ENCODE data around the gene RNFT2. TPM values are rescaled to one million over a fixed set of nuclear protein-coding genes. Genes with fewer than 3 reads are reported as not detected.

RNFT2 gene
- total RNA-seq, 3 donors from 2014 or later = 7.4 to 10.5 (median 8.3) TPM

DNA sequence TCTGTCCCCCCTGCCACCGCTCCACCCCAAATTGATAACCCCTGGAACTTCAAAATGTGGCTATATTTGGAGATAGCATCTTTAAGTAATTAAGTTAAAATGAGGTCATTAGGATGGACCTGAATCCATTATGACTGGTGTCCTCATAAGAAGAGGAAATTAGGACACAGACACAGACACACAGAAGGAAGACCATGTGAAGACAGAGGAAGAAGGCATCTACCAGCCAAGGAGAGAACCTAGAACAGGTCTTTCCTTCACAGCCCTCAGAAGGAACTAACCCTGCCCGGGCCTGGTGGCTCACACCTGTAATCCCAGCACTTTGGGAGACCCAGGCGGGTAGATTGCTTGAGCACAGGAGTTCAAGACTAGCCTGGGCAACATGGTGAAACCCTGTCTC, 146.8 kb downstream of the RNFT2 start:
- ATAC-seq (no peak), DNase-seq (no peak)
- Mint-ChIP-seq H3K9me3 (no peaks in the 10 kb centered on the region), H3K36me3 (ENCODE audit: insufficient read depth) (no peaks in the 10 kb centered on the region), H3K4me1 (ENCODE audit: low read depth) (peaks cover 18% of the 10 kb centered on the region), H3K27me3 (ENCODE audit: low read depth) (peaks cover 48% of the 10 kb centered on the region), H3K4me3 (no peak overlapping the region)

DNA sequence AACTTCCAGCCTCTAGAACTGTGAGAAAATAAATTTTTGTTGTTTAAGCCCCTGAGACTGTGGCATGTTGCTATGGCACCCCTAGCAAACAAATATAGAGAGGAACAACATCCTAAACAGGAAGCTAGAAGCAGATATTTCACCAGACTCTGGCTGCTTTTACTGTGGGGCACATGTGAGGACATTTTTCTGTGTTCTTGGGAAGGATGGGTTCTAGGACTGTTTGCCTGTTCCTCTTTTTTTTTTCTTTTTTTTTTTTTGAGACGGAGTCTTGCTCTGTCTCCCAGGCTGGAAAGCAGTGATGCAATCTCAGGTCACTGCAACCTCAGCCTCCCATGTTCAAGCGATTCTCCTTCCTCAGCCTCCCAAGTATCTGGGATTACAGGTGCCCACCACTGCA, 147.4 kb downstream of the RNFT2 start:
- ATAC-seq (no peak), DNase-seq (no peak)
- Mint-ChIP-seq H3K4me1 (ENCODE audit: low read depth) (peaks cover 12% of the 10 kb centered on the region), H3K36me3 (ENCODE audit: insufficient read depth) (no peaks in the 10 kb centered on the region), H3K27me3 (ENCODE audit: low read depth) (peaks cover 42% of the 10 kb centered on the region), H3K9me3 (no peaks in the 10 kb centered on the region), H3K4me3 (no peak overlapping the region)

DNA sequence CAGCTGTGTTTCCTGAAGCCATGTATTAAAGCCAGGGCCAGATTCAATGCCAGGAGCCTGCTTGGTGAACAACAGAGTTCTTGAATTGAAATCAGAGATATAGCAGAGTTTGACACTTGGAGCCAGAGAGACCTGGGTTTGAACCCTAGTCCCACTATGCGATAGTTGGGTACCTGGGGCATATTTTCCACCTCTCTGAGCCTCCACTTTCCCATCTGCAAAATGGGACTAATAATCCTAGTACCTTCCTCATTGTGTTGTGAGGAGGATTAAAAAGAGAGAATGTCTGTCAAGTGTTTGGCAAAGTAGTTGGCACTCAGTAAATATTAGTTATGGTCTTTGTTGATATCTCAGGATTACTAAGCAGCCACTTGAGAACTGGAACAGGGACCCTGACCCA, 149.1 kb downstream of the RNFT2 start:
- H3K4me1 Mint-ChIP-seq (ENCODE audit: low read depth) = peaks cover 5% of the 10 kb centered on the region
- no peaks in the 10 kb centered on the region for H3K9me3 Mint-ChIP-seq
- no peak overlapping the region for H3K4me3 Mint-ChIP-seq
- peaks cover 32% of the 10 kb centered on the region for H3K27me3 Mint-ChIP-seq (ENCODE audit: low read depth)
- DNase-seq = no peak
- no peaks in the 10 kb centered on the region for H3K36me3 Mint-ChIP-seq (ENCODE audit: insufficient read depth)
- no peak for ATAC-seq

DNA sequence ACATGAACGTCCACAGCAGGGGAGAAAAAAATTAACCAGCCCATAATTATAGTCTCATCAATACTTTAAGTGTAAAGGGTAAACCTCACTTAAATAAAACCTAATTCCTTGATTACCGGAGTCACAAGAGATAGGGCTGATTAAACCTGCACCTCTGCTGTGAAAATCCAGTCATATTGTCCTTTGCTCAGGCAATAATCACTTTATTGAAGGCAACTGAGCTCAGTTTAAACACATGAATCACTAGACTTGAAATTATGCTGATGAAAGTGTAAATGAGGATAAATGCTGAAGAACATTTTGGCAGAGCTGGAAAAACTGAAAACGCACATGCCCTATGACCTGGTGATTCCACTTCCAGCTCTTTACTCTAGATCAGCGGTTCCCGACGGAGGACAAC, 149.8 kb downstream of the RNFT2 start:
- no peaks in the 10 kb centered on the region for H3K9me3 Mint-ChIP-seq
- H3K4me3 Mint-ChIP-seq = no peak overlapping the region
- no peak for DNase-seq

DNA sequence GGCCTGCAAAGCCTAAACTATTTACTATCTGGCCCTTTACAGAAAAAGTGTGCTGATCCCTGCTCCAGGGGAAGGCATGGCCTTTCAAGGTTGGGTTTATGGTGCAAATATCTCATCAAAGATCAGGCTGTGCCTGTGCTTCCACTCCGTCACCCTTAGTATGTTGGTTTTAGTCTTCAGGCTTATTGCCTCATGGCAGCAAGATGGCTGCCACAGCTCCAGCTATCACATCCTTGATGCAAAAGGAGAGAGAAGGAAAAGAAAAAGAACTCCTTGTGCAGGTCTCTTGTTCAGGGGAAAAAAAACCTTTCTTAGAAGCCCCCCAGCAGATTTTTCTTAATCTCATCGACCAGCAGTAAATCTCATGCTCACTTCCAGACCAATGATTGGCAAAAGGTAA, 152.2 kb downstream of the RNFT2 start:
- DNase-seq = no peak
- H3K4me1 Mint-ChIP-seq (ENCODE audit: low read depth) = no peaks in the 10 kb centered on the region
- no peak for ATAC-seq
- no peak overlapping the region for H3K4me3 Mint-ChIP-seq
- H3K27me3 Mint-ChIP-seq (ENCODE audit: low read depth) = peaks cover 15% of the 10 kb centered on the region
- H3K36me3 Mint-ChIP-seq (ENCODE audit: insufficient read depth) = no peaks in the 10 kb centered on the region
- no peaks in the 10 kb centered on the region for H3K9me3 Mint-ChIP-seq

More for the DNA sequence above, 149.8 kb downstream of the RNFT2 start:
- Mint-ChIP-seq H3K4me1 (ENCODE audit: low read depth) (no peaks in the 10 kb centered on the region), H3K27me3 (ENCODE audit: low read depth) (peaks cover 25% of the 10 kb centered on the region), H3K36me3 (ENCODE audit: insufficient read depth) (no peaks in the 10 kb centered on the region)
- no peak for ATAC-seq

DNA sequence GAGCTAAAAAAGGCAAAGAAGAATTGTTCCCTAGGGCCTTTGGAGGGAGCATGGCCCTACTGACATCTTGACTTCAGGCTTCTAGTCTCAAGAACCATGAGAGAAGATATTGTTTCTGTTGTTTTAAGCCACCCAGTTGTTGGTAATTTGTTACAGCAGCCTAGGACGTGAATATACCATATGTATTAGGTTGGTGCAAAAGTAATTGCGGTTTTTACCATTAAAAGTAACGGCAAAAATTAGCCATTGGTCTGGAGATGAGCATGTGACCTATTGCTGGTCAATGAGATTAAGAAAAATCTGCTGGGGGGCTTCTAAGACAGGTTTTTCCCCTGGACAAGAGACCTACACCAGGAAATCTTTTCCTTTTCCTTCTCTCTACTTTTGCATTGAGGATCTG, 152.9 kb downstream of the RNFT2 start:
- Mint-ChIP-seq H3K27me3 (ENCODE audit: low read depth) (peaks cover 15% of the 10 kb centered on the region), H3K36me3 (ENCODE audit: insufficient read depth) (no peaks in the 10 kb centered on the region), H3K9me3 (no peaks in the 10 kb centered on the region), H3K4me3 (no peak overlapping the region), H3K4me1 (ENCODE audit: low read depth) (no peaks in the 10 kb centered on the region)
- ATAC-seq = no peak
- no peak for DNase-seq

DNA sequence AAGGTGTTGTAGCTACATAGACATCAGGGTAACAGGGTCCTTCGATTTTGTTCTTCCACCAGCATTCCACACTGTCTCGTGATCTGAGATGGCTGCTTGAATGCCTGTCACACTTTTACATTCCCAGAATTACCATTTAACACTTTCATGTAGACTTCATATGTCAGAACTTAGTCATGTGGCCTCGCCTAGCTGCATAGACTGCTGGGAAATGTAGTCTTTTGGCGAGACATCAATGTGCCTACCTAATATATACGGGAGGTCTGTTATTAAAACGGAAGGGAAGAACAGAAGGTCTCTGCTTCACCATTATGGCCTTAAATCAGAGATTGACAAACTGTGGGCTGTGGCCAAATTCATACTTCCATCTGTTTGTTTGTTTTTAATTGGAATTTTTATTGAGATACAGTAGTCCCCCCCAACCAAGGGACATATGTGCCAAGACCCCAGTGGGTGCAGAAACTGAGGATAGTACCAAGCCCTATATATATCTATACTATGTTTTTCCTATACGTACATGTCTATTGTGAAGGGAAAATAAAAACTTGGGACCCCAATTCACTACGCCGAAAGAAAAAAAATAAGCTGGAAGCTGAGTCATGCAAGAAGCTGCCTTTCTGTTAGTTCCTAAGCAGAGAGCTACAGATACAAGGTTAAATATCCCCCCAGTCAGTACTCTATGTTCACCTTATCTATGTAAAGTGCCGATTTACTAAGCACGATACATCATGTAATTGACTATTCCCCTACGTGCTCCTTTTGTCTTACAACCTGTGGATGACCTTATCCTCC, 154.4 kb downstream of the RNFT2 start:
- no peak overlapping the region for H3K4me3 Mint-ChIP-seq

DNA sequence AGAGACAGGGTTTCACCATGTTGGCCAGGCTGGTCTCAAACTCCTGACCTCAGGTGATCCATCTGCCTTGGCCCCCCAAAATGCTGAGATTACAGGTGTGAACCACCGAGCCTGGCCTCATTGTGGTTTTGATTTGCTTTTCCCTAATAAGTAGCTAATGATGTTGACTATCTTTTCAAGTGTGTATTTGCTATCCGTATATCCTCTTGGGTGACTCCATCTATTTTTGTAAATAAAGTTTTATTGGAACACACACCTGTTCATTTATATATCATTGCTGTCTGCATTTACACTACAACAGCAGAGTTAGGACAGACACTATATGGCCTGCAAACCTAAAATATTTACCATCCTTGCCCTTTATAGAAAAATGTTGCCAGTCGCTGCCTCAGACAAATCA, 156.8 kb downstream of the RNFT2 start:
- no peak for ATAC-seq
- no peaks in the 10 kb centered on the region for H3K36me3 Mint-ChIP-seq (ENCODE audit: insufficient read depth)

More for the DNA sequence above, 154.4 kb downstream of the RNFT2 start:
- no peak for ATAC-seq
- no peaks in the 10 kb centered on the region for H3K9me3 Mint-ChIP-seq
- DNase-seq = no peak
- no peaks in the 10 kb centered on the region for H3K36me3 Mint-ChIP-seq (ENCODE audit: insufficient read depth)
- H3K4me1 Mint-ChIP-seq (ENCODE audit: low read depth) = no peaks in the 10 kb centered on the region
- peaks cover 12% of the 10 kb centered on the region for H3K27me3 Mint-ChIP-seq (ENCODE audit: low read depth)

DNA sequence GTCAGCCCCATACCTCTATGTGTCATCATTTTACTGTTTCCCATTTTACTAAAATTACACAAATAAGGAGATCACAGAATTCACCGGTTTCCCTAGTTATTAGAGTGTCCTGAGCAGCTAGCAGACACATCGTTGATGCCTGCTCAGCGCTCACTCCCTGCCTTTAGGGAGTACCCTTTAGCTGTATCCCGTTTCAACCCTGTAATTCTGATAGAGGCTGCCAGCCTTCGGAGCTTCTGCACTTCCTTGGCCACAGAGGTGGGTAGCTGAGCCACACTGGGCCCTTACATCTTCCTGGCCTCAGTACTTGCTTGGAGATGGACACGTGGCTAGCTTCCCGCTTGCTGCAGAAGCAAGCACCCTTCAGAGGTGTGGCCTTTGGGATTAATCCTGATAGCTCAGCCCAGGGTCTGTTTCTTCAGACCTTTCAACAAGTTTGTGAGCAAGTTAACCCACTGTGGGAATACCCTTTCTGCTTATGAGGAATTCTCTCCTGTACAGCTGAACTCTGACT, 158.4 kb downstream of the RNFT2 start:
- H3K4me3 Mint-ChIP-seq = no peak overlapping the region
- no peaks in the 10 kb centered on the region for H3K4me1 Mint-ChIP-seq (ENCODE audit: low read depth)
- no peaks in the 10 kb centered on the region for H3K9me3 Mint-ChIP-seq
- H3K27me3 Mint-ChIP-seq (ENCODE audit: low read depth) = peaks cover 27% of the 10 kb centered on the region
- no peak for ATAC-seq
- H3K36me3 Mint-ChIP-seq (ENCODE audit: insufficient read depth) = no peaks in the 10 kb centered on the region
- DNase-seq = no peak

More for the DNA sequence above, 156.8 kb downstream of the RNFT2 start:
- H3K27me3 Mint-ChIP-seq (ENCODE audit: low read depth) = peaks cover 24% of the 10 kb centered on the region
- H3K9me3 Mint-ChIP-seq = no peaks in the 10 kb centered on the region
- H3K4me1 Mint-ChIP-seq (ENCODE audit: low read depth) = no peaks in the 10 kb centered on the region
- DNase-seq = no peak
- no peak overlapping the region for H3K4me3 Mint-ChIP-seq

DNA sequence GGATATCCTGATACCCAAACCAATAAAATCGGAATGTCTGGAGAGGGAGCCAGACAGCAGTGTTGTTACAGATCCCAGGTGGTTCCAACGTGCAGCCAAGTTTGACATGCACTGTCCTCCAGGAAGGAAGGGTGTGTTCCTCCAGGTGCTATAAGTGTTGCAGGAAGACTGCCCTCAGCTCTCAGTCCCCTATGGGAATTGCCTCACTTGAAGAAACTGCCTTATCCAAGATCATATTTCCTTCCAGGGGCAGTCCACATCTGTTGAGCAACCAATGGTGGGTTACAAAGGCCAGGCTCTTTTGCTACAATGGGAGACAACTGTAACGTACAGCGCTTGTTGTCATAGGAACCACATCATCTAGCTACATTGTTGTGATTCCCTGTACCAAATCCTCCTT, 159.4 kb downstream of the RNFT2 start:
- Mint-ChIP-seq H3K4me3 (no peak overlapping the region), H3K27me3 (ENCODE audit: low read depth) (peaks cover 35% of the 10 kb centered on the region), H3K36me3 (ENCODE audit: insufficient read depth) (no peaks in the 10 kb centered on the region), H3K4me1 (ENCODE audit: low read depth) (no peaks in the 10 kb centered on the region), H3K9me3 (no peaks in the 10 kb centered on the region)
- no peak for DNase-seq
- ATAC-seq = no peak

DNA sequence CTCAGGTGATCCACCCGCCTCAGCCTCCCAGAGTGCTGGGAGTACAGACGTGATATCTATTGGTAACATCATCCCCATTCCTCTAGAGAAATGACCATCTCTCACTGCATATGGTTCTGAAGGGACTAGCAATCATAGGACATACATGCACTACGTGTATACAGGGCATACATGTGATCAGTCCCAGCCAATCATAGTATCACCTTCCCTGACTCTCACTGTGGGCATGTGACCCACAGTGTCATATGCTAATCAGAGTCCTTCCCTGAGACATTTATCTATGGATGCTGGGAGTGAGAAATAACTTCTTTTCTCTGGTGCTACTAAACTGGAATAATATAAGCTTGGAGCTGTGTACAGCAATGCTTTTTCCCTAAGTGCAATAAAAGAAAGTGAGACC, 160.6 kb downstream of the RNFT2 start:
- no peak for ATAC-seq
- Mint-ChIP-seq H3K36me3 (ENCODE audit: insufficient read depth) (no peaks in the 10 kb centered on the region), H3K4me1 (ENCODE audit: low read depth) (no peaks in the 10 kb centered on the region), H3K27me3 (ENCODE audit: low read depth) (peaks cover 40% of the 10 kb centered on the region), H3K9me3 (no peaks in the 10 kb centered on the region), H3K4me3 (no peak overlapping the region)
- DNase-seq = no peak

DNA sequence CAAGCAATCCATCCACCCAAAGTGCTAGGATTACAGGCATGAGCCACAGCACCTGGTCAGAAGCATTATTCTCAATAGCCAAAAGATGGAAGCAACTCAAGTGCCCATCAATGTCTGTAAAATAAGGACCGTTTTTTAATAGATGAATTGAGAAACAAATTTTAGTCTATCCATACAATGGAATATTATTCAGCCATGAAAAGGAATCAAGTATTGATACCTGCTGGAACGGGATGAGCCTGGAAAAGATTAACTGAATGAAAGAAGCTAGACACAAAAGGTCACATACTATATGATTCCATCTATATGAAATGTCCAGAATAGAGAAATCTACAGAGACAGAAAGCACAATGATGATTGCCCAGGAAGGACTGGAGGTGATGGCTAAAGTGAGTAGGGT, 163.5 kb downstream of the RNFT2 start:
- H3K36me3 Mint-ChIP-seq (ENCODE audit: insufficient read depth) = no peaks in the 10 kb centered on the region
- no peaks in the 10 kb centered on the region for H3K4me1 Mint-ChIP-seq (ENCODE audit: low read depth)
- ATAC-seq = no peak
- DNase-seq = no peak
- H3K9me3 Mint-ChIP-seq = no peaks in the 10 kb centered on the region
- H3K27me3 Mint-ChIP-seq (ENCODE audit: low read depth) = peaks cover 44% of the 10 kb centered on the region
- H3K4me3 Mint-ChIP-seq = no peak overlapping the region

Other genes starting within 250 kb of the RNFT2 start
- 1 to 10 TPM in 2 of 3 donors, not detected in 1; 1.1 to 1.5 TPM for gene MAP1LC3B2, start 178.9 kb upstream of the RNFT2 start, total RNA-seq
- 10 to 100 TPM; 44.0 to 45.0 (median 44.3) TPM for gene SPRING1, start 246 bp upstream of the RNFT2 start, total RNA-seq
- gene HRK, start 143.1 kb downstream of the RNFT2 start, total RNA-seq = not detected
- 1 to 10 TPM; 5.6 to 8.3 (median 5.9) TPM for gene FBXW8, start 172.6 kb downstream of the RNFT2 start, total RNA-seq

All from activated T-cell treated with anti-CD3 and anti-CD28 coated beads, Interleukin-2, amount 50 U/mL, for 4 hours (primary cell).